ENCODE measurements around the gene DDX24. TPM values are rescaled to one million over a fixed set of nuclear protein-coding genes. Genes with fewer than 3 reads are reported as not detected.

The DDX24 gene
- total and polyA plus RNA-seq, 9 of the 15 experiments (the other 6 are each of a cell fraction or from before 2014, with no cell fraction given) = 82.4 to 175 (median 122) TPM

DNA sequence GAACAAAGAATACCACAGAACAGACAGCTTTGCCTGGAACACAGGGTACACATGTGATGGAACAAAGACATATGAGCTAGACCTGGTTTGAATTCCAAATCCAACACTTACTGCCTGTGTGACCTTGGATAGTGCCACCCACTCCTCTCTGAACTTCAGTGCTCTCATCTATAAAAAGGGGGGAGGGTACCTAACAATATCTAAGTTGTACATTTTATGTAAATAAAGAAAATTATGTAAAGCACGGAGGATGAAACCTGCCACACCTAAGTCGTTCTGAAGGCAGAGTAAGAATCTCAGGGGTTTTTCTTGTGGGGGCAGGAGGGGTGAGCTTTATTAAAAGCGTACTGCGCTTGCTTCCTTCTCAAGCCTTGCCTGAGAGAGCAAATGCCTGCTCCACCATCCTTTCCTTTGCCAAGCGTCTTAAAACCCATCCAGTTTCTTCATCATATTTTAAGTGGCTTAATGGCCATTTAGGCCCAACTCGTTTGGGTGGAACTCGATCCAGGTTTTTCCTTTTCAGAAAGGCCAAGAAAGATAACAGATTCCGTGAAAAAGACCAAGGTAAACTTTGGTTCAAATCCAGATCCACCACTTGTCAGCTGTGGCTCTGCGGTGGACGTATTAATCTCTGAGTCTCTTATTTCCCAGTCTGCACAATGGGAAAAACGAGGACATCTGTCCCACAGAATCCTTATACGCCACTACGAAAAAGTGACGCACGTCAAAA lies 946 bp downstream of the DDX24 start:
- ChIA-PET CTCF (ENCODE audit: low intra/inter-chr PET ratio) (interaction anchor here (0.6 kb wide), 1 partner anchor 61 kb away, joined by 3 read pairs; no protein-coding TSS in a partner anchor), POLR2A (interaction anchor here (0.6 to 1.4 kb wide), 2 partner anchors 11 to 618 kb away, joined by 3 to 7 read pairs; no protein-coding TSS in a partner anchor)
- Histone ChIP-seq H3K36me3 (ENCODE audit: control insufficient read depth, insufficient read depth, low read length) (peaks cover 34% of the 10 kb centered on the region), H3K79me2 (ENCODE audit: control insufficient read depth, insufficient read depth, low read length) (peaks cover 90% of the 10 kb centered on the region), H3K27me3 (ENCODE audit: control insufficient read depth in 2 of 2, insufficient read depth in 2 of 2, low read length in 2 of 2) (no peaks in the 10 kb centered on the region), H2AFZ (ENCODE audit: low read depth, low read length) (no peak overlapping the region), H3K9me1 (ENCODE audit: control insufficient read depth, insufficient read depth, low read length) (no peaks in the 10 kb centered on the region), H3K4me2 (ENCODE audit: insufficient read depth, low read length) (peak overlapping the region; percentile 92), H3K27ac (ENCODE audit: extremely low read depth, low read depth, low read length) (peak overlapping the region; percentile 81), H3K9ac (ENCODE audit: insufficient read depth in 1 of 2, low read depth in 2 of 2, low read length in 2 of 2) (peak overlapping the region; percentile 85 to 95), H3K9me3 (replicated peaks; ENCODE audit: control insufficient read depth, insufficient read depth, low read depth, low read length) (no peaks in the 10 kb centered on the region), H3K4me1 (replicated peaks in 1 of 2; ENCODE audit: control insufficient read depth in 2 of 2, insufficient read depth in 2 of 2, low read length in 2 of 2) (peaks cover 8 to 21% of the 10 kb centered on the region in 2 experiments; a peak in 4 of 5 replicates), H3K4me3 (peak overlapping the region; percentile 88), H4K20me1 (replicated peaks; ENCODE audit: control insufficient read depth, insufficient read depth, low read length) (peaks cover 9% of the 10 kb centered on the region)
- in situ Hi-C loops (cut with MboI) (no loop called here), intact Hi-C loops (cut with micrococcal nuclease) (no loop called here)
- FAIRE-seq (no peak), ATAC-seq (no peak), DNase-seq (ENCODE audit: extremely low read depth in 1 of 4, low spot score in 3 of 4) (peak in 1 of 4 experiments; percentile 25)
- WGBS (ENCODE audit: insufficient coverage, low coverage, missing lambda C conversion rate) = 3% methylated on average over 15 of the region's 15 CpGs
- BruUV-seq (replicated peaks) = no TSS peak
- no peak for TF ChIP-seq PPARD (CRISPR knock-in tag; IDR thresholded peaks at IDR 0.05)
- no peak for TF ChIP-seq ATF1 (CRISPR knock-in tag; IDR thresholded peaks at IDR 0.05)
- no peak for TF ChIP-seq ATF1 (tag; IDR thresholded peaks at IDR 0.05)
- TF ChIP-seq, protein P1, sequence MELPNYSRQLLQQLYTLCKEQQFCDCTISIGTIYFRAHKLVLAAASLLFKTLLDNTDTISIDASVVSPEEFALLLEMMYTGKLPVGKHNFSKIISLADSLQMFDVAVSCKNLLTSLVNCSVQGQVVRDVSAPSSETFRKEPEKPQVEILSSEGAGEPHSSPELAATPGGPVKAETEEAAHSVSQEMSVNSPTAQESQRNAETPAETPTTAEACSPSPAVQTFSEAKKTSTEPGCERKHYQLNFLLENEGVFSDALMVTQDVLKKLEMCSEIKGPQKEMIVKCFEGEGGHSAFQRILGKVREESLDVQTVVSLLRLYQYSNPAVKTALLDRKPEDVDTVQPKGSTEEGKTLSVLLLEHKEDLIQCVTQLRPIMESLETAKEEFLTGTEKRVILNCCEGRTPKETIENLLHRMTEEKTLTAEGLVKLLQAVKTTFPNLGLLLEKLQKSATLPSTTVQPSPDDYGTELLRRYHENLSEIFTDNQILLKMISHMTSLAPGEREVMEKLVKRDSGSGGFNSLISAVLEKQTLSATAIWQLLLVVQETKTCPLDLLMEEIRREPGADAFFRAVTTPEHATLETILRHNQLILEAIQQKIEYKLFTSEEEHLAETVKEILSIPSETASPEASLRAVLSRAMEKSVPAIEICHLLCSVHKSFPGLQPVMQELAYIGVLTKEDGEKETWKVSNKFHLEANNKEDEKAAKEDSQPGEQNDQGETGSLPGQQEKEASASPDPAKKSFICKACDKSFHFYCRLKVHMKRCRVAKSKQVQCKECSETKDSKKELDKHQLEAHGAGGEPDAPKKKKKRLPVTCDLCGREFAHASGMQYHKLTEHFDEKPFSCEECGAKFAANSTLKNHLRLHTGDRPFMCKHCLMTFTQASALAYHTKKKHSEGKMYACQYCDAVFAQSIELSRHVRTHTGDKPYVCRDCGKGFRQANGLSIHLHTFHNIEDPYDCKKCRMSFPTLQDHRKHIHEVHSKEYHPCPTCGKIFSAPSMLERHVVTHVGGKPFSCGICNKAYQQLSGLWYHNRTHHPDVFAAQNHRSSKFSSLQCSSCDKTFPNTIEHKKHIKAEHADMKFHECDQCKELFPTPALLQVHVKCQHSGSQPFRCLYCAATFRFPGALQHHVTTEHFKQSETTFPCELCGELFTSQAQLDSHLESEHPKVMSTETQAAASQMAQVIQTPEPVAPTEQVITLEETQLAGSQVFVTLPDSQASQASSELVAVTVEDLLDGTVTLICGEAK (IDR thresholded peaks at IDR 0.05) = no peak
- TF ChIP-seq, protein P1 (CRISPR knock-in tag; IDR thresholded peaks at IDR 0.05) = no peak
- no peak for TF ChIP-seq SMAD1 (IDR thresholded peaks at IDR 0.05; ENCODE audit: low read depth, low read length, partially characterized antibody)
- no peak for TF ChIP-seq STAT6 (CRISPR knock-in tag; IDR thresholded peaks at IDR 0.05)
- TF ChIP-seq NR2C1 (IDR thresholded peaks at IDR 0.05) = no peak
- no peak for TF ChIP-seq NR2C1 (tag; IDR thresholded peaks at IDR 0.05)
- no peak for TF ChIP-seq RB1 (IDR thresholded peaks at IDR 0.05; ENCODE audit: low read depth)
- TF ChIP-seq GATAD2A (IDR thresholded peaks at IDR 0.05) = no peak
